CD8-positive, alpha-beta memory T cell (primary cell): ENCODE data around the gene EN2. TPM values are rescaled to one million over a fixed set of nuclear protein-coding genes. Genes with fewer than 3 reads are reported as not detected.

Source experiments
- CTCF ChIA-PET: fragments of 350-600 bp; sonication (Branson Sonifier 250); formaldehyde crosslinking; loops from one replicate; lab custom pipeline; 2021; ENCODE audit warnings: antibody characterized with exemption; lab: Charles Lee
- POLR2A ChIA-PET: fragments of 350-600 bp; sonication (Branson Sonifier 250); formaldehyde crosslinking; loops from one replicate; lab custom pipeline; 2021; ENCODE audit warnings: antibody characterized with exemption; lab: Charles Lee
- DNase-seq, 5 donors: peaks; one replicate each; pipeline versions ENCODE4 v3.0.0 to v3.0.0-alpha.2; 2020 to 2022; ENCODE audit warnings: mixed read lengths in 1 of 5
- H3K27ac ChIP-seq: one replicate; pipeline ENCODE4 v1.7.0; 2013; ENCODE audit warnings: low read depth, mild to moderate bottlenecking, low read length, moderate library complexity
- H3K27me3 ChIP-seq: 2 replicates; pipeline ENCODE4 v1.7.0; 2013; ENCODE audit warnings: low read length, mild to moderate bottlenecking; ENCODE audit not compliant: insufficient read depth, poor library complexity, severe bottlenecking
- H3K36me3 ChIP-seq: 2 replicates; pipeline ENCODE4 v1.7.0; 2013; ENCODE audit warnings: mild to moderate bottlenecking, low read length, moderate library complexity; ENCODE audit not compliant: insufficient read depth
- H3K4me1 ChIP-seq: 2 replicates; pipeline ENCODE4 v1.7.0; 2013; ENCODE audit warnings: mild to moderate bottlenecking, low read length, moderate library complexity; ENCODE audit not compliant: insufficient read depth
- H3K4me3 ChIP-seq: 2 replicates; pipeline ENCODE4 v1.7.0; 2013; ENCODE audit warnings: mild to moderate bottlenecking, low read length
- H3K9me3 ChIP-seq: 2 replicates; pipeline ENCODE4 v1.7.0; 2013; ENCODE audit warnings: mild to moderate bottlenecking, low read length
- H3K27ac Mint-ChIP-seq, 8 donors: one replicate each; pipeline ENCODE4 v1.8.0; 2020 to 2021; ENCODE audit warnings: mixed read lengths in 8 of 8, mild to moderate bottlenecking in 6 of 8, inconsistent platforms in 3 of 8, moderate library complexity in 3 of 8
- H3K27me3 Mint-ChIP-seq, 2 donors: one replicate each; pipeline ENCODE4 v1.8.0; 2020 to 2021; ENCODE audit warnings: mixed read lengths in 2 of 2, mild to moderate bottlenecking in 1 of 2, moderate library complexity in 1 of 2
- H3K36me3 Mint-ChIP-seq, 3 donors: one replicate each; pipeline ENCODE4 v1.8.0; 2020 to 2021; ENCODE audit warnings: mixed read lengths in 3 of 3, inconsistent platforms in 1 of 3, mild to moderate bottlenecking in 1 of 3
- H3K4me1 Mint-ChIP-seq, 3 donors: one replicate each; pipeline ENCODE4 v1.8.0; 2020 to 2021; ENCODE audit warnings: mixed read lengths in 3 of 3, inconsistent platforms in 1 of 3, mild to moderate bottlenecking in 1 of 3
- H3K4me3 Mint-ChIP-seq, 7 donors: one replicate each; pipeline ENCODE4 v1.8.0; 2020 to 2021; ENCODE audit warnings: mixed read lengths in 7 of 7, mild to moderate bottlenecking in 6 of 7, moderate library complexity in 4 of 7, inconsistent platforms in 2 of 7
- H3K9me3 Mint-ChIP-seq, 5 donors: one replicate each; pipeline ENCODE4 v1.8.0; 2020 to 2022; ENCODE audit warnings: mixed read lengths in 5 of 5, mild to moderate bottlenecking in 3 of 5, moderate library complexity in 2 of 5, inconsistent platforms in 1 of 5
- polyA plus RNA-seq: library from polyadenylated mRNA; unstranded; fragments of 300-500 nt; fragmentation: Illumina TruSeq; gene quantifications from one replicate; pipeline ENCODE4 v1.2.3, GENCODE V29; 2021
- total RNA-seq, 2 experiments: library from RNA; stranded (reverse); gene quantifications; one replicate each; pipeline ENCODE4 v1.2.3, GENCODE V29; 2021

Gene EN2
- total and polyA plus RNA-seq, 3 experiments from 2014 or later = not detected

- CTCF ChIA-PET = no interaction called here
- no peaks in the 10 kb centered on the region for H3K9me3 Mint-ChIP-seq
- peaks cover 3 to 49% of the 10 kb centered on the region in 2 donors for H3K27me3 Mint-ChIP-seq
- Histone ChIP-seq H3K27ac (no peak overlapping the region), H3K4me3 (no peak overlapping the region), H3K4me1 (no peaks in the 10 kb centered on the region), H3K36me3 (no peaks in the 10 kb centered on the region), H3K9me3 (no peaks in the 10 kb centered on the region), H3K27me3 (no peaks in the 10 kb centered on the region)
- H3K4me3 Mint-ChIP-seq = no peak overlapping the region
- POLR2A ChIA-PET = no interaction called here
- no peak overlapping the region for H3K27ac Mint-ChIP-seq
- peak in 1 of 5 donors; percentile 21 for DNase-seq
- no peaks in the 10 kb centered on the region for H3K4me1 Mint-ChIP-seq
- no peaks in the 10 kb centered on the region for H3K36me3 Mint-ChIP-seq
Observed at GRCh38 chr7:155423337-155424285, 34.3 kb upstream of the EN2 start.

- CTCF ChIA-PET = no interaction called here
- Histone ChIP-seq H3K27ac (no peak overlapping the region), H3K9me3 (no peaks in the 10 kb centered on the region), H3K4me1 (no peaks in the 10 kb centered on the region), H3K27me3 (no peaks in the 10 kb centered on the region), H3K36me3 (no peaks in the 10 kb centered on the region), H3K4me3 (no peak overlapping the region)
- POLR2A ChIA-PET = no interaction called here
- H3K27ac Mint-ChIP-seq = no peak overlapping the region
- no peaks in the 10 kb centered on the region for H3K9me3 Mint-ChIP-seq
- no peaks in the 10 kb centered on the region for H3K4me1 Mint-ChIP-seq
- H3K27me3 Mint-ChIP-seq = peaks cover 4 to 49% of the 10 kb centered on the region in 2 donors
- DNase-seq = peak in 1 of 5 donors; percentile 28
- no peaks in the 10 kb centered on the region for H3K36me3 Mint-ChIP-seq
- H3K4me3 Mint-ChIP-seq = no peak overlapping the region
Observed at GRCh38 chr7:155424301-155425010, 33.5 kb upstream of the EN2 start.

GRCh38 chr7:155425011-155425340 is 33.0 kb upstream of the EN2 start:
- Mint-ChIP-seq H3K9me3 (no peaks in the 10 kb centered on the region), H3K27ac (no peak overlapping the region), H3K4me3 (no peak overlapping the region), H3K36me3 (no peaks in the 10 kb centered on the region), H3K27me3 (peaks cover 4 to 48% of the 10 kb centered on the region in 2 donors), H3K4me1 (no peaks in the 10 kb centered on the region)
- Histone ChIP-seq H3K9me3 (no peaks in the 10 kb centered on the region), H3K4me1 (no peaks in the 10 kb centered on the region), H3K4me3 (no peak overlapping the region), H3K27me3 (no peaks in the 10 kb centered on the region), H3K36me3 (no peaks in the 10 kb centered on the region), H3K27ac (no peak overlapping the region)
- CTCF ChIA-PET = no interaction called here
- POLR2A ChIA-PET = no interaction called here
- no peak for DNase-seq

- Histone ChIP-seq H3K27ac (no peak overlapping the region), H3K9me3 (no peaks in the 10 kb centered on the region), H3K36me3 (no peaks in the 10 kb centered on the region), H3K27me3 (no peaks in the 10 kb centered on the region), H3K4me3 (no peak overlapping the region), H3K4me1 (no peaks in the 10 kb centered on the region)
- ChIA-PET CTCF (no interaction called here), POLR2A (no interaction called here)
- H3K36me3 Mint-ChIP-seq = no peaks in the 10 kb centered on the region
- DNase-seq = peak in 1 of 5 donors; percentile 3
- no peak overlapping the region for H3K27ac Mint-ChIP-seq
- no peaks in the 10 kb centered on the region for H3K4me1 Mint-ChIP-seq
- no peak overlapping the region for H3K4me3 Mint-ChIP-seq
- peaks cover 8 to 51% of the 10 kb centered on the region in 2 donors for H3K27me3 Mint-ChIP-seq
- no peaks in the 10 kb centered on the region for H3K9me3 Mint-ChIP-seq
Observed at GRCh38 chr7:155425887-155426286, 32.0 kb upstream of the EN2 start.

- ChIA-PET CTCF (no interaction called here), POLR2A (no interaction called here)
- Mint-ChIP-seq H3K27ac (no peak overlapping the region), H3K4me1 (no peaks in the 10 kb centered on the region), H3K9me3 (no peaks in the 10 kb centered on the region), H3K36me3 (no peaks in the 10 kb centered on the region), H3K27me3 (peaks cover 9 to 51% of the 10 kb centered on the region in 2 donors), H3K4me3 (no peak overlapping the region)
- Histone ChIP-seq H3K27ac (no peak overlapping the region), H3K4me3 (no peak overlapping the region), H3K27me3 (no peaks in the 10 kb centered on the region), H3K9me3 (no peaks in the 10 kb centered on the region), H3K4me1 (no peaks in the 10 kb centered on the region), H3K36me3 (no peaks in the 10 kb centered on the region)
- peak in 1 of 5 donors; percentile 34 for DNase-seq
Observed at GRCh38 chr7:155426543-155427410, 31.2 kb upstream of the EN2 start.

GRCh38 chr7:155427411-155428038 is 30.4 kb upstream of the EN2 start:
- ChIA-PET CTCF (no interaction called here), POLR2A (no interaction called here)
- peaks cover 9 to 49% of the 10 kb centered on the region in 2 donors for H3K27me3 Mint-ChIP-seq
- no peaks in the 10 kb centered on the region for H3K4me1 ChIP-seq
- no peak overlapping the region for H3K27ac Mint-ChIP-seq
- no peak overlapping the region for H3K4me3 ChIP-seq
- no peaks in the 10 kb centered on the region for H3K27me3 ChIP-seq
- H3K36me3 Mint-ChIP-seq = no peaks in the 10 kb centered on the region
- no peaks in the 10 kb centered on the region for H3K36me3 ChIP-seq
- DNase-seq = peak in 1 of 5 donors; percentile 31
- H3K27ac ChIP-seq = no peak overlapping the region
- H3K4me3 Mint-ChIP-seq = no peak overlapping the region
- H3K9me3 Mint-ChIP-seq = no peaks in the 10 kb centered on the region
- no peaks in the 10 kb centered on the region for H3K9me3 ChIP-seq
- no peaks in the 10 kb centered on the region for H3K4me1 Mint-ChIP-seq

- Mint-ChIP-seq H3K27me3 (peaks cover 9 to 47% of the 10 kb centered on the region in 2 donors), H3K27ac (no peak overlapping the region), H3K36me3 (no peaks in the 10 kb centered on the region), H3K9me3 (peaks cover 0 to 3% (median 0%) of the 10 kb centered on the region in 5 donors), H3K4me1 (no peaks in the 10 kb centered on the region), H3K4me3 (no peak overlapping the region)
- Histone ChIP-seq H3K4me3 (no peak overlapping the region), H3K9me3 (no peaks in the 10 kb centered on the region), H3K27ac (no peak overlapping the region), H3K36me3 (no peaks in the 10 kb centered on the region), H3K27me3 (no peaks in the 10 kb centered on the region), H3K4me1 (no peaks in the 10 kb centered on the region)
- POLR2A ChIA-PET = no interaction called here
- CTCF ChIA-PET = no interaction called here
- DNase-seq = peak in 1 of 5 donors; percentile 27
Observed at GRCh38 chr7:155428171-155428834, 29.6 kb upstream of the EN2 start.
